Measurements from ENCODE around the gene COG5.

COG5 gene

DNA sequence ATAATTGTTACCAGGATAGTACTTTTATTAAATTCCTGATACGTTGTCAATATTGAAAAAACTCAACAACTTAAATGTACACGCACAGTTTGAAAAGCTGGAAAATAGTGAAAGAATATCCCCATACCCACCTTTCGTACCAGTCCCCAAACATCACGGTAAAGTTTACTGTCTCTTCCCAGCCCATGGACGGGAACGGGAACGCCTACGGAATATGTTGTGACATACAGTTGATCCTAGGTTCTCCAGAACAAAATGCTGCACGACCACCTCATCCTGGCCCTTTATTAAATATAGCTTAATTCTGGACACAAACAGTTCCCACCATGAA lies 15.8 kb upstream of the COG5 start:
- TF ChIP-seq SP1 (IDR thresholded peaks at IDR 0.05) (no peak), SUZ12 (IDR thresholded peaks at IDR 0.05) (no peak), FOXA1 (IDR thresholded peaks at IDR 0.05) (no peak), TARDBP (IDR thresholded peaks at IDR 0.05) (no peak), ARNT (IDR thresholded peaks at IDR 0.05) (no peak), LEF1 (IDR thresholded peaks at IDR 0.05; ENCODE audit: borderline replicate concordance) (no peak), BHLHE40 (IDR thresholded peaks at IDR 0.05; ENCODE audit: borderline replicate concordance) (no peak), FOXK2 (IDR thresholded peaks at IDR 0.05) (no peak), CTBP1 (IDR thresholded peaks at IDR 0.05; ENCODE audit: borderline replicate concordance) (no peak), FOXM1 (IDR thresholded peaks at IDR 0.05; ENCODE audit: borderline replicate concordance) (no peak), ELF4 (IDR thresholded peaks at IDR 0.05) (no peak)
- TF ChIP-seq, protein P1, sequence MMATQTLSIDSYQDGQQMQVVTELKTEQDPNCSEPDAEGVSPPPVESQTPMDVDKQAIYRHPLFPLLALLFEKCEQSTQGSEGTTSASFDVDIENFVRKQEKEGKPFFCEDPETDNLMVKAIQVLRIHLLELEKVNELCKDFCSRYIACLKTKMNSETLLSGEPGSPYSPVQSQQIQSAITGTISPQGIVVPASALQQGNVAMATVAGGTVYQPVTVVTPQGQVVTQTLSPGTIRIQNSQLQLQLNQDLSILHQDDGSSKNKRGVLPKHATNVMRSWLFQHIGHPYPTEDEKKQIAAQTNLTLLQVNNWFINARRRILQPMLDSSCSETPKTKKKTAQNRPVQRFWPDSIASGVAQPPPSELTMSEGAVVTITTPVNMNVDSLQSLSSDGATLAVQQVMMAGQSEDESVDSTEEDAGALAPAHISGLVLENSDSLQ (IDR thresholded peaks at IDR 0.05): no peak
- DNase-seq (ENCODE audit: extremely low spot score): no peak
- CTCF ChIA-PET: no interaction called here
- POLR2A ChIA-PET: interaction anchor here (1.5 kb wide), 1 partner anchor 16 kb away, joined by 5 read pairs; the partner anchor contains the start of genes COG5 and DUS4L

GRCh38 chr7:107573537-107573936 lies 9.8 kb upstream of the COG5 start:
- no peak for DNase-seq (ENCODE audit: extremely low spot score)
- no peak for TF ChIP-seq L3MBTL2 (conservative IDR thresholded peaks at IDR 0.05)
- no peak for TF ChIP-seq NFRKB (IDR thresholded peaks at IDR 0.05)
- no peak for TF ChIP-seq ARNT (IDR thresholded peaks at IDR 0.05)
- TF ChIP-seq SP1 (IDR thresholded peaks at IDR 0.05): no peak
- TF ChIP-seq CTBP1 (IDR thresholded peaks at IDR 0.05; ENCODE audit: borderline replicate concordance): no peak
- no peak for TF ChIP-seq BHLHE40 (IDR thresholded peaks at IDR 0.05; ENCODE audit: borderline replicate concordance)
- TF ChIP-seq HDGF (IDR thresholded peaks at IDR 0.05; ENCODE audit: borderline replicate concordance): no peak
- no peak for TF ChIP-seq FOXM1 (IDR thresholded peaks at IDR 0.05; ENCODE audit: borderline replicate concordance)
- no peak for TF ChIP-seq LEF1 (IDR thresholded peaks at IDR 0.05; ENCODE audit: borderline replicate concordance)
- no peak for TF ChIP-seq ELF4 (IDR thresholded peaks at IDR 0.05)
- no peak for TF ChIP-seq FOXK2 (IDR thresholded peaks at IDR 0.05)
- TF ChIP-seq, protein P1 (IDR thresholded peaks at IDR 0.05): no peak
- TF ChIP-seq TARDBP (IDR thresholded peaks at IDR 0.05): no peak
- TF ChIP-seq FOXA1 (IDR thresholded peaks at IDR 0.05): no peak
- TF ChIP-seq ZNF384 (IDR thresholded peaks at IDR 0.05): no peak
- ChIA-PET POLR2A (no interaction called here), CTCF (no interaction called here)

- ChIA-PET POLR2A (no interaction called here), CTCF (interaction anchor here (0.6 kb wide), 1 partner anchor 107 kb away, joined by 4 read pairs; no protein-coding TSS in a partner anchor)
- no peak for DNase-seq (ENCODE audit: extremely low spot score)
- no peak for TF ChIP-seq HDGF (IDR thresholded peaks at IDR 0.05; ENCODE audit: borderline replicate concordance)
- TF ChIP-seq ARNT (IDR thresholded peaks at IDR 0.05): no peak
- no peak for TF ChIP-seq ELF4 (IDR thresholded peaks at IDR 0.05)
- TF ChIP-seq TARDBP (IDR thresholded peaks at IDR 0.05): no peak
- no peak for TF ChIP-seq SP1 (IDR thresholded peaks at IDR 0.05)
- no peak for TF ChIP-seq BHLHE40 (IDR thresholded peaks at IDR 0.05; ENCODE audit: borderline replicate concordance)
- no peak for TF ChIP-seq ZNF384 (IDR thresholded peaks at IDR 0.05)
These were observed 6.6 kb upstream of the COG5 start for GRCh38 chr7:107570298-107570697.

GRCh38 chr7:107564553-107565298 lies 1.0 kb upstream of the COG5 start:
- ChIA-PET CTCF (interaction anchor here (0.7 kb wide), 1 partner anchor 163 kb away, joined by 3 read pairs; no protein-coding TSS in a partner anchor), POLR2A (interaction anchor here (1.0 to 1.9 kb wide), 6 partner anchors 7 to 179 kb away, joined by 3 to 5 read pairs (median 4); partner anchors contain the start of gene CBLL1)
- DNase-seq (ENCODE audit: extremely low spot score): no peak
- TF ChIP-seq FOXM1 (IDR thresholded peaks at IDR 0.05; ENCODE audit: borderline replicate concordance): no peak
- no peak for TF ChIP-seq HDGF (IDR thresholded peaks at IDR 0.05; ENCODE audit: borderline replicate concordance)
- no peak for TF ChIP-seq SP1 (IDR thresholded peaks at IDR 0.05)
- no peak for TF ChIP-seq L3MBTL2 (conservative IDR thresholded peaks at IDR 0.05)
- no peak for TF ChIP-seq CTBP1 (IDR thresholded peaks at IDR 0.05; ENCODE audit: borderline replicate concordance)
- TF ChIP-seq ARNT (IDR thresholded peaks at IDR 0.05): no peak
- no peak for TF ChIP-seq SUZ12 (IDR thresholded peaks at IDR 0.05)
- TF ChIP-seq ZNF384 (IDR thresholded peaks at IDR 0.05): no peak
- TF ChIP-seq ELF4 (IDR thresholded peaks at IDR 0.05): no peak
- TF ChIP-seq NFRKB (IDR thresholded peaks at IDR 0.05): no peak
- TF ChIP-seq FOXK2 (IDR thresholded peaks at IDR 0.05): no peak
- TF ChIP-seq BHLHE40 (IDR thresholded peaks at IDR 0.05; ENCODE audit: borderline replicate concordance): no peak
- no peak for TF ChIP-seq TARDBP (IDR thresholded peaks at IDR 0.05)
- no peak for TF ChIP-seq FOXA1 (IDR thresholded peaks at IDR 0.05)
- TF ChIP-seq, protein P1 (IDR thresholded peaks at IDR 0.05): no peak
- TF ChIP-seq LEF1 (IDR thresholded peaks at IDR 0.05; ENCODE audit: borderline replicate concordance): no peak

DNA sequence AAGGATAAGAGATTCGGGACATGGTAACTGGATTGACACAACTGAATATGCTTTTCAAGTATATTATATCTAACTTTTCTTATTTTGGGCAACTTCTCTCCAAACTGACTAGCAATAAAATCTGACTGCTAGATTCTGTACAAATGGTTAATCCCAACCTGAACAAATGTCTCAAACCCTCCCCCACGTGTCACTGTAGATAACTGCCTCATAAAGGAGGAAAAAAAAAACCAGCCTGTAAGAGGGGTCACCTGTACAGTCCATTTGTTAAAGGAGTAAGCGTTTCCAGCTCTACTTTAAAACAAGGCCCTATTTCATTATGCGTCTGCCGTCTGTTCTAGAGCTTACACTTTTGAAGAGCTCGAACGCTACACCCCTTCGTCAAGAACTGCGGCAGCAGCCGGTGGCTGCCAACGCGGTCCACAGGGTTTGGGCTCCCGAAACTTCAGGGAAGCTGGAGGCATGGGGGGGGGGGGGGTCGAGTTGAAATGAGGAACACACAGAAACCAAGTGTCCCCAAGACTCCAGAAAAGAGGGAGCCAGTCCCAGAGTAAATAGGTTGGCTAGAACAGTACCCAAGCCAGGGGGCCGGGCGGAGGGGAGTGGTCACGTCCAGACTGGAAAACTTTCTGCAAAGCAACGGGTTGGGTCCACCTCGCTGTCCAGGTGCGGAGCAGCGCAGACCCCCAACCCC lies 492 bp downstream of the COG5 start:
- ChIA-PET CTCF (interaction anchor here (0.7 kb wide), 1 partner anchor 414 kb away, joined by 3 read pairs; no protein-coding TSS in a partner anchor), POLR2A (interaction anchor here (0.8 to 1.9 kb wide), 9 partner anchors 9 to 395 kb away, joined by 3 to 5 read pairs (median 4); partner anchors contain the start of genes BCAP29 and HBP1)
- TF ChIP-seq CTBP1 (IDR thresholded peaks at IDR 0.05; ENCODE audit: borderline replicate concordance) (no peak), FOXK2 (IDR thresholded peaks at IDR 0.05) (no peak), LEF1 (IDR thresholded peaks at IDR 0.05; ENCODE audit: borderline replicate concordance) (no peak), HDGF (IDR thresholded peaks at IDR 0.05; ENCODE audit: borderline replicate concordance) (no peak), SP1 (IDR thresholded peaks at IDR 0.05) (no peak), SUZ12 (IDR thresholded peaks at IDR 0.05) (no peak), ZNF384 (IDR thresholded peaks at IDR 0.05) (no peak), FOXM1 (IDR thresholded peaks at IDR 0.05; ENCODE audit: borderline replicate concordance) (no peak), TARDBP (IDR thresholded peaks at IDR 0.05) (no peak), BHLHE40 (IDR thresholded peaks at IDR 0.05; ENCODE audit: borderline replicate concordance) (no peak), NFRKB (IDR thresholded peaks at IDR 0.05) (no peak), ELF4 (IDR thresholded peaks at IDR 0.05) (no peak), ARNT (IDR thresholded peaks at IDR 0.05) (no peak), L3MBTL2 (conservative IDR thresholded peaks at IDR 0.05) (no peak), FOXA1 (IDR thresholded peaks at IDR 0.05) (no peak)
- TF ChIP-seq, protein P1 (IDR thresholded peaks at IDR 0.05): no peak
- no peak for DNase-seq (ENCODE audit: extremely low spot score)

Data from HEK293T (cell line).